ENCODE results near the gene LRCH2. TPM values are rescaled to one million over a fixed set of nuclear protein-coding genes. Genes with fewer than 3 reads are reported as not detected.

The LRCH2 gene
- total and polyA plus RNA-seq, 2 of the 4 experiments (the other 2 are of a cell fraction), result 2.6 to 4.3 TPM

- ChIA-PET CTCF (interaction anchor here (1.6 kb wide), 1 partner anchor 25 kb away, joined by 7 read pairs; no protein-coding TSS in a partner anchor), POLR2A (ENCODE audit: unreplicated experiment) (no interaction called here)
- Histone ChIP-seq H3K18ac (ENCODE audit: low read depth, low read length) (no peak overlapping the region; the same call in 1 of the 2 replicates), H2AK5ac (ENCODE audit: low read depth, low read length) (no peak overlapping the region), H4K8ac (ENCODE audit: low read depth in 2 of 2, low read length in 2 of 2) (no peak overlapping the region), H2AFZ (replicated peaks; ENCODE audit: low read length, poor library complexity) (no peak overlapping the region), H3K23ac (ENCODE audit: low read depth, low read length) (no peak overlapping the region), H3K9ac (ENCODE audit: low read depth, low read length) (no peak overlapping the region), H3K4me1 (ENCODE audit: control insufficient read depth, insufficient read depth, low read length) (0 out of 2 replicates have a peak, but pooled peaks cover 2% of the 10 kb centered on the region), H4K5ac (ENCODE audit: low read depth, low read length) (no peak overlapping the region), H4K20me1 (ENCODE audit: insufficient read depth, low read length) (no peaks in the 10 kb centered on the region), H3K79me1 (ENCODE audit: low read depth in 1 of 2, low read length in 2 of 2) (peaks cover 0 to 7% of the 10 kb centered on the region in 2 experiments; a peak in 1 of 4 replicates), H3K9me3 (ENCODE audit: control insufficient read depth, insufficient read depth, low read length) (no peaks in the 10 kb centered on the region), H2BK5ac (ENCODE audit: low read depth, low read length, poor library complexity, severe bottlenecking) (peak overlapping the region; percentile 50), H2BK120ac (ENCODE audit: low read depth, low read length) (no peak overlapping the region), H2BK15ac (ENCODE audit: low read depth, low read length) (no peak overlapping the region), H3K14ac (replicated peaks; ENCODE audit: low read depth, low read length) (no peak overlapping the region), H2BK20ac (ENCODE audit: low read depth, low read length) (no peak overlapping the region), H3K27ac (ENCODE audit: insufficient read depth, low read length) (no peak overlapping the region), H3K4me3 (ENCODE audit: insufficient read depth, low read depth, low read length) (no peak overlapping the region), H3K36me3 (ENCODE audit: control insufficient read depth, insufficient read depth, low read length) (no peaks in the 10 kb centered on the region), H3K9me1 (ENCODE audit: insufficient read depth, low read length) (no peaks in the 10 kb centered on the region), H4K91ac (ENCODE audit: insufficient read depth, low read depth, low read length) (no peak overlapping the region), H3K27me3 (ENCODE audit: control insufficient read depth, insufficient read depth, low read length) (no peaks in the 10 kb centered on the region; the same call in 1 of the 2 replicates), H3K4ac (ENCODE audit: low read depth, low read length) (no peak overlapping the region), H2AK9ac (replicated peaks; ENCODE audit: low read depth, low read length, poor library complexity) (no peak overlapping the region), H3K4me2 (ENCODE audit: low read depth, low read length) (peak overlapping the region; percentile 64; the same call in 1 of the 2 replicates), H3K56ac (ENCODE audit: extremely low read depth, insufficient read depth, low read length) (no peak overlapping the region)
- WGBS, 2 experiments (ENCODE audit: extremely low coverage in 2 of 2, insufficient read length in 1 of 2), result no CpG with 5 or more reads among the region's 1 CpG
- in situ Hi-C loops (cut with MboI; ENCODE audit: low sequenced_read_pairs), result no loop called here
- TF ChIP-seq RAD21 (IDR thresholded peaks at IDR 0.05; ENCODE audit: low read length) (no peak), CTCF (conservative IDR thresholded peaks at IDR 0.05; ENCODE audit: low read depth, low read length) (no peak), NFE2L2 (IDR thresholded peaks at IDR 0.05; ENCODE audit: low read depth, low read length) (no peak), BHLHE40 (IDR thresholded peaks at IDR 0.05; ENCODE audit: low read depth, low read length) (no peak), SMC3 (IDR thresholded peaks at IDR 0.05; ENCODE audit: low read depth, low read length) (no peak), CHD1 (IDR thresholded peaks at IDR 0.05; ENCODE audit: low read depth, low read length) (no peak), POLR2A (IDR thresholded peaks at IDR 0.05; ENCODE audit: low read depth, low read length) (no peak), MAZ (IDR thresholded peaks at IDR 0.05; ENCODE audit: borderline replicate concordance, low read depth, low read length) (no peak), CEBPB (IDR thresholded peaks at IDR 0.05; ENCODE audit: low read depth, low read length) (no peak)
- BruUV-seq (replicated peaks), result no TSS peak
- DNase-seq (peak; percentile 2), ATAC-seq (ENCODE audit: low read depth) (no peak)
- dilution Hi-C loops (cut with HindIII; ENCODE audit: low sequenced_read_pairs, unreplicated experiment), result no loop called here
- intact Hi-C loops (cut with micrococcal nuclease), result no loop called here
Observed at GRCh38 chrX:115237056-115237455, 3.2 kb upstream of the LRCH2 start.
